GM12874 (cell line): ENCODE data around the gene POSTN.

ENCODE experiments used
- CTCF ChIP-seq: IDR thresholded peaks from 2 replicates; pipeline ENCODE4 v1.5.1; 2011; ENCODE audit warnings: low read depth, mild to moderate bottlenecking, control low read depth, low read length, moderate library complexity; ENCODE audit not compliant: insufficient read depth

The POSTN gene

GRCh38 chr13:37560526-37560925, 38.0 kb downstream of the POSTN start:
- TF ChIP-seq CTCF = no peak

- TF ChIP-seq CTCF = no peak
Observed at GRCh38 chr13:37546087-37546486, 52.5 kb downstream of the POSTN start.

- no peak for TF ChIP-seq CTCF
Observed at GRCh38 chr13:37544995-37545394, 53.6 kb downstream of the POSTN start.

- no peak for TF ChIP-seq CTCF
Observed at GRCh38 chr13:37539976-37540605, 58.5 kb downstream of the POSTN start.

- no peak for TF ChIP-seq CTCF
Observed at GRCh38 chr13:37539170-37539569, 59.4 kb downstream of the POSTN start.

GRCh38 chr13:37535501-37535900, 63.1 kb downstream of the POSTN start:
- TF ChIP-seq CTCF = no peak

GRCh38 chr13:37534676-37535075, 63.9 kb downstream of the POSTN start:
- no peak for TF ChIP-seq CTCF

- no peak for TF ChIP-seq CTCF
Observed at GRCh38 chr13:37534181-37534580, 64.4 kb downstream of the POSTN start.
